ENCODE results near the gene MAPK13. TPM values are rescaled to one million over a fixed set of nuclear protein-coding genes. Genes with fewer than 3 reads are reported as not detected.
"Not testable (repeated sequence)": the region's sequence is repeated elsewhere in the genome, so short reads cannot be mapped to it uniquely, and the experiment has no call there.

The MAPK13 gene
- total and polyA plus RNA-seq, 7 experiments from 2014 or later: 27.0 to 53.1 (median 34.2) TPM

GRCh38 chr6:36123270-36124139 is 6.8 kb upstream of the MAPK13 start:
- H3K9me3 ChIP-seq (ENCODE audit: control insufficient read depth in 2 of 3, low read length in 3 of 3): no peaks in the 10 kb centered on the region
- ATAC-seq: peak; percentile 83
- H3K4me1 Mint-ChIP-seq: peaks cover 63 to 98% (median 87%) of the 10 kb centered on the region in 7 donors
- peaks cover 64 to 75% of the 10 kb centered on the region in 2 donors for H3K4me1 ChIP-seq (ENCODE audit: control insufficient read depth in 2 of 2, insufficient read depth in 2 of 2, low read length in 2 of 2)
- peak overlapping the region; percentile 90 for H3K27ac ChIP-seq (ENCODE audit: low read depth, low read length)
- ChIA-PET CTCF (interaction anchor here (0.5 to 3.4 kb wide), 15 partner anchors 8 to 217 kb away, joined by 3 to 14 read pairs (median 4); no protein-coding TSS in a partner anchor), POLR2A (interaction anchor here (1.2 to 3.4 kb wide), 6 partner anchors 7 to 96 kb away, joined by 3 to 53 read pairs (median 4); partner anchors contain the start of genes MAPK13 and MAPK14)
- peak; percentile 74 to 96 (median 89) for DNase-seq
- peak overlapping the region; percentile 94 to 100 (median 99) for H3K27ac Mint-ChIP-seq
- no peaks in the 10 kb centered on the region for H3K27me3 ChIP-seq (ENCODE audit: control insufficient read depth in 2 of 2, insufficient read depth in 2 of 2, low read length in 2 of 2)
- H3K27me3 Mint-ChIP-seq: no peaks in the 10 kb centered on the region
- peaks cover 0 to 2% (median 0%) of the 10 kb centered on the region in 11 donors for H3K9me3 Mint-ChIP-seq
- intact Hi-C loops (cut with micrococcal nuclease): loop anchor here (1.0 to 10.0 kb wide), 8 partner anchors 73 to 1731 kb away; partner anchors contain the start of genes BRPF3 (in 2 of the 2), NUDT3 (in 1 of the 2), SRPK1 (in 1 of the 2) and SRSF3 (in 1 of the 2)
- peak overlapping the region; percentile 11 for H3K4me3 ChIP-seq (ENCODE audit: low read length)
- peak overlapping the region; percentile 36 to 99 (median 60) for H3K4me3 Mint-ChIP-seq
- H3K36me3 ChIP-seq (ENCODE audit: control insufficient read depth in 2 of 3, insufficient read depth in 3 of 3, low read length in 3 of 3): no peaks in the 10 kb centered on the region
- H3K36me3 Mint-ChIP-seq: peaks cover 0 to 10% (median 6%) of the 10 kb centered on the region in 5 donors

- H3K27me3 Mint-ChIP-seq; H3K36me3 ChIP-seq (ENCODE audit: control insufficient read depth in 2 of 3, insufficient read depth in 3 of 3, low read length in 3 of 3); DNase-seq; H3K4me3 ChIP-seq (ENCODE audit: low read length); H3K9me3 ChIP-seq (ENCODE audit: control insufficient read depth in 2 of 3, low read length in 3 of 3); ATAC-seq; H3K36me3 Mint-ChIP-seq; H3K9me3 Mint-ChIP-seq; H3K27ac ChIP-seq (ENCODE audit: low read depth, low read length); H3K27me3 ChIP-seq (ENCODE audit: control insufficient read depth in 2 of 2, insufficient read depth in 2 of 2, low read length in 2 of 2): not testable (repeated sequence)
- H3K4me1 Mint-ChIP-seq: peaks cover 54 to 90% (median 80%) of the 10 kb centered on the region in 7 donors
- ChIA-PET POLR2A (interaction anchor here (1.4 to 1.5 kb wide), 3 partner anchors 15 to 97 kb away, joined by 3 to 6 read pairs (median 5); partner anchors contain the start of gene MAPK14), CTCF (interaction anchor here (0.7 to 1.5 kb wide), 9 partner anchors 8 to 178 kb away, joined by 3 to 5 read pairs (median 4); no protein-coding TSS in a partner anchor)
- H3K4me3 Mint-ChIP-seq: peak overlapping the region in 8 of 10 donors; percentile 34 to 99 (median 64)
- peaks cover 56 to 66% of the 10 kb centered on the region in 2 donors for H3K4me1 ChIP-seq (ENCODE audit: control insufficient read depth in 2 of 2, insufficient read depth in 2 of 2, low read length in 2 of 2)
- peak overlapping the region; percentile 56 to 100 (median 95) for H3K27ac Mint-ChIP-seq
- intact Hi-C loops (cut with micrococcal nuclease): loop anchor here (1.0 to 10.0 kb wide), 6 partner anchors 178 to 1732 kb away; partner anchors contain the start of genes NUDT3 (in 1 of the 2), SRPK1 (in 1 of the 2) and SRSF3 (in 1 of the 2)
Observed at GRCh38 chr6:36124346-36124745, 6.0 kb upstream of the MAPK13 start.

GRCh38 chr6:36124881-36125280 is 5.4 kb upstream of the MAPK13 start:
- no peaks in the 10 kb centered on the region for H3K9me3 ChIP-seq (ENCODE audit: control insufficient read depth in 2 of 3, low read length in 3 of 3)
- CTCF ChIA-PET: no interaction called here

GRCh38 chr6:36125575-36125974 is 4.7 kb upstream of the MAPK13 start:
- Histone ChIP-seq H3K4me3 (ENCODE audit: low read length) (no peak overlapping the region), H3K36me3 (ENCODE audit: control insufficient read depth in 2 of 3, insufficient read depth in 3 of 3, low read length in 3 of 3) (no peaks in the 10 kb centered on the region), H3K4me1 (ENCODE audit: control insufficient read depth in 2 of 2, insufficient read depth in 2 of 2, low read length in 2 of 2) (peaks cover 47 to 58% of the 10 kb centered on the region in 2 donors), H3K27me3 (ENCODE audit: control insufficient read depth in 2 of 2, insufficient read depth in 2 of 2, low read length in 2 of 2) (no peaks in the 10 kb centered on the region), H3K9me3 (ENCODE audit: control insufficient read depth in 2 of 3, low read length in 3 of 3) (no peaks in the 10 kb centered on the region), H3K27ac (ENCODE audit: low read depth, low read length) (no peak overlapping the region)
- ChIA-PET CTCF (no interaction called here), POLR2A (no interaction called here)
- intact Hi-C loops (cut with micrococcal nuclease): loop anchor here in 1 of 2 donors (10.0 kb wide), 2 partner anchors 201 to 469 kb away; partner anchors contain the start of genes SRPK1 and SRSF3
- DNase-seq: no peak
- ATAC-seq: no peak
- Mint-ChIP-seq H3K4me3 (peak overlapping the region in 3 of 10 donors; percentile 1 to 26 (median 8)), H3K9me3 (peaks cover 0 to 2% (median 0%) of the 10 kb centered on the region in 11 donors), H3K27me3 (no peaks in the 10 kb centered on the region), H3K36me3 (no peaks in the 10 kb centered on the region), H3K4me1 (peaks cover 47 to 85% (median 73%) of the 10 kb centered on the region in 7 donors), H3K27ac (peak overlapping the region in 7 of 9 donors; percentile 36 to 96 (median 60))

More at GRCh38 chr6:36124881-36125280, 5.4 kb upstream of the MAPK13 start:
- ATAC-seq (no peak), DNase-seq (no peak)
- Mint-ChIP-seq H3K9me3 (peaks cover 0 to 2% (median 0%) of the 10 kb centered on the region in 11 donors), H3K36me3 (peaks cover 0 to 2% (median 0%) of the 10 kb centered on the region in 5 donors), H3K27ac (peak overlapping the region in 7 of 9 donors; percentile 25 to 96 (median 83)), H3K4me3 (peak overlapping the region in 5 of 10 donors; percentile 26 to 53 (median 39)), H3K27me3 (no peaks in the 10 kb centered on the region), H3K4me1 (peaks cover 53 to 90% (median 78%) of the 10 kb centered on the region in 7 donors)
- Histone ChIP-seq H3K36me3 (ENCODE audit: control insufficient read depth in 2 of 3, insufficient read depth in 3 of 3, low read length in 3 of 3) (no peaks in the 10 kb centered on the region), H3K27ac (ENCODE audit: low read depth, low read length) (no peak overlapping the region), H3K4me1 (ENCODE audit: control insufficient read depth in 2 of 2, insufficient read depth in 2 of 2, low read length in 2 of 2) (peaks cover 54 to 63% of the 10 kb centered on the region in 2 donors), H3K27me3 (ENCODE audit: control insufficient read depth in 2 of 2, insufficient read depth in 2 of 2, low read length in 2 of 2) (no peaks in the 10 kb centered on the region), H3K4me3 (ENCODE audit: low read length) (no peak overlapping the region)
- intact Hi-C loops (cut with micrococcal nuclease): loop anchor here (1.0 to 10.0 kb wide), 6 partner anchors 177 to 1733 kb away; partner anchors contain the start of genes NUDT3 (in 1 of the 2), SRPK1 (in 1 of the 2) and SRSF3 (in 1 of the 2)
- POLR2A ChIA-PET: interaction anchor here (1.5 kb wide), 2 partner anchors 70 to 97 kb away, joined by 5 to 6 read pairs; partner anchors contain the start of gene MAPK14

GRCh38 chr6:36126121-36126520 is 4.2 kb upstream of the MAPK13 start:
- Histone ChIP-seq H3K27me3 (ENCODE audit: control insufficient read depth in 2 of 2, insufficient read depth in 2 of 2, low read length in 2 of 2) (no peaks in the 10 kb centered on the region), H3K4me3 (ENCODE audit: low read length) (no peak overlapping the region), H3K36me3 (ENCODE audit: control insufficient read depth in 2 of 3, insufficient read depth in 3 of 3, low read length in 3 of 3) (no peaks in the 10 kb centered on the region), H3K9me3 (ENCODE audit: control insufficient read depth in 2 of 3, low read length in 3 of 3) (no peaks in the 10 kb centered on the region), H3K4me1 (ENCODE audit: control insufficient read depth in 2 of 2, insufficient read depth in 2 of 2, low read length in 2 of 2) (peaks cover 44 to 53% of the 10 kb centered on the region in 2 donors), H3K27ac (ENCODE audit: low read depth, low read length) (no peak overlapping the region)
- no peaks in the 10 kb centered on the region for H3K27me3 Mint-ChIP-seq
- DNase-seq (no peak), ATAC-seq (no peak)
- POLR2A ChIA-PET: interaction anchor here (1.4 to 1.5 kb wide), 3 partner anchors 10 to 98 kb away, joined by 3 to 6 read pairs (median 4); partner anchors contain the start of gene MAPK14
- CTCF ChIA-PET: interaction anchor here (1.1 kb wide), 1 partner anchor 100 kb away, joined by 3 read pairs; no protein-coding TSS in a partner anchor
- H3K4me1 Mint-ChIP-seq: peaks cover 42 to 79% (median 72%) of the 10 kb centered on the region in 7 donors
- intact Hi-C loops (cut with micrococcal nuclease): loop anchor here in 1 of 2 donors (10.0 kb wide), 2 partner anchors 201 to 469 kb away; partner anchors contain the start of genes SRPK1 and SRSF3
- peak overlapping the region in 6 of 10 donors; percentile 1 to 69 (median 34) for H3K4me3 Mint-ChIP-seq
- H3K9me3 Mint-ChIP-seq: peaks cover 0 to 2% (median 0%) of the 10 kb centered on the region in 11 donors
- peak overlapping the region in 7 of 9 donors; percentile 25 to 96 (median 58) for H3K27ac Mint-ChIP-seq
- no peaks in the 10 kb centered on the region for H3K36me3 Mint-ChIP-seq

Data from naive thymus-derived CD4-positive, alpha-beta T cell (primary cell).